ENCODE data around the gene SLC38A10.
A peak's percentile ranks its signal among the peaks of the same experiment; 100 is the strongest.

Gene SLC38A10

GRCh38 chr17:81206657-81207056, 88.5 kb downstream of the SLC38A10 start:
- no peak for DNase-seq (ENCODE audit: low read depth, low spot score)
- no peak overlapping the region for H3K4me3 ChIP-seq (ENCODE audit: low read depth, low read length)
- POLR2A ChIA-PET, result no interaction called here
- TF ChIP-seq CTCF (IDR thresholded peaks at IDR 0.05; ENCODE audit: insufficient read depth, low read length, missing control alignments), result no peak
- CTCF ChIA-PET, result interaction anchor here (0.5 to 1.8 kb wide), 2 partner anchors 16 to 18 kb away, joined by 3 to 5 read pairs; no protein-coding TSS in a partner anchor

GRCh38 chr17:81206166-81206565, 88.9 kb downstream of the SLC38A10 start:
- ChIA-PET POLR2A (no interaction called here), CTCF (interaction anchor here (0.5 to 1.8 kb wide), 3 partner anchors 16 to 84 kb away, joined by 3 to 5 read pairs (median 3); no protein-coding TSS in a partner anchor)
- DNase-seq (ENCODE audit: low read depth, low spot score), result no peak
- H3K4me3 ChIP-seq (ENCODE audit: low read depth, low read length), result no peak overlapping the region
- TF ChIP-seq CTCF (IDR thresholded peaks at IDR 0.05; ENCODE audit: insufficient read depth, low read length, missing control alignments), result no peak

- no peak overlapping the region for H3K4me3 ChIP-seq (ENCODE audit: low read depth, low read length)
- ChIA-PET CTCF (interaction anchor here (0.9 to 1.0 kb wide), 2 partner anchors 12 to 15 kb away, joined by 3 read pairs; no protein-coding TSS in a partner anchor), POLR2A (no interaction called here)
- DNase-seq (ENCODE audit: low read depth, low spot score), result no peak
- TF ChIP-seq CTCF (IDR thresholded peaks at IDR 0.05; ENCODE audit: insufficient read depth, low read length, missing control alignments), result no peak
These were observed 90.5 kb downstream of the SLC38A10 start for GRCh38 chr17:81204578-81204977.

- ChIA-PET POLR2A (no interaction called here), CTCF (interaction anchor here (0.8 to 5.5 kb wide), 2 partner anchors 15 to 59 kb away, joined by 3 to 36 read pairs; no protein-coding TSS in a partner anchor)
- H3K4me3 ChIP-seq (ENCODE audit: low read depth, low read length), result no peak overlapping the region
- no peak for TF ChIP-seq CTCF (IDR thresholded peaks at IDR 0.05; ENCODE audit: insufficient read depth, low read length, missing control alignments)
- DNase-seq (ENCODE audit: low read depth, low spot score), result no peak
These were observed 92.0 kb downstream of the SLC38A10 start for GRCh38 chr17:81203136-81203535.

- ChIA-PET POLR2A (no interaction called here), CTCF (interaction anchor here (2.5 to 5.5 kb wide), 3 partner anchors 14 to 100 kb away, joined by 10 to 36 read pairs (median 28); no protein-coding TSS in a partner anchor)
- no peak for TF ChIP-seq CTCF (IDR thresholded peaks at IDR 0.05; ENCODE audit: insufficient read depth, low read length, missing control alignments)
- DNase-seq (ENCODE audit: low read depth, low spot score), result no peak
- no peak overlapping the region for H3K4me3 ChIP-seq (ENCODE audit: low read depth, low read length)
These were observed 92.8 kb downstream of the SLC38A10 start for GRCh38 chr17:81202318-81202717.

- CTCF ChIA-PET, result interaction anchor here (0.8 to 5.5 kb wide), 14 partner anchors 8 to 229 kb away, joined by 3 to 36 read pairs (median 4); partner anchors contain the start of gene CEP131
- peak; percentile 14 for DNase-seq (ENCODE audit: low read depth, low spot score)
- TF ChIP-seq CTCF (IDR thresholded peaks at IDR 0.05; ENCODE audit: insufficient read depth, low read length, missing control alignments), result peak; percentile 47
- POLR2A ChIA-PET, result no interaction called here
- H3K4me3 ChIP-seq (ENCODE audit: low read depth, low read length), result no peak overlapping the region
These were observed 94.2 kb downstream of the SLC38A10 start for GRCh38 chr17:81200695-81201580.

Data from AG04449 (cell line).